Pancreas (tissue), 10 donors: ENCODE measurements around the gene CACFD1. TPM values are rescaled to one million over a fixed set of nuclear protein-coding genes. Genes with fewer than 3 reads are reported as not detected.

ENCODE experiments used
- ATAC-seq, 4 donors: fragments of 200-7000 bp; cut with Tn5 transposase; one replicate each; pipeline versions ENCODE4 v1.8.0 to v1.9.1; 2020; ENCODE audit warnings: mild to moderate bottlenecking in 4 of 4, moderate library complexity in 4 of 4
- DNase-seq, 6 donors: peaks; one replicate each; pipeline ENCODE4 v3.0.0-alpha.2; 2020
- FAIRE-seq: peaks from 2 replicates; lab custom pipeline; 2012; peaks lifted over from hg19 to GRCh38; lab: Jason Lieb, UNC
- H3K27ac ChIP-seq, 4 donors: fragments of 200-600 bp; sonication (generic); 1 replicate in 3 of 4; 2 replicates in 1 of 4; pipeline versions ENCODE4 v1.5.0 to v1.8.0; 2020
- H3K27me3 ChIP-seq, 4 donors: fragments of 200-600 bp; one replicate each; pipeline ENCODE4 v1.8.0; 2021
- H3K36me3 ChIP-seq, 3 donors: fragments of 200-600 bp; sonication (generic) in 1 of 3; one replicate each; pipeline versions ENCODE4 v1.5.0 to v1.8.0; 2020 to 2021
- H3K4me1 ChIP-seq, 3 donors: fragments of 200-600 bp; one replicate each; pipeline ENCODE4 v1.8.0; 2021
- H3K4me3 ChIP-seq, 4 donors: fragments of 200-600 bp; sonication (generic) in 2 of 4; one replicate each; pipeline versions ENCODE4 v1.5.0 to v1.8.0; 2020 to 2021
- H3K9me3 ChIP-seq, 4 donors: fragments of 200-600 bp; one replicate each; pipeline ENCODE4 v1.8.0; 2021
- WGBS, 2 donors: extraction: QIAGEN DNeasy Blood & Tissue Kit; methylation state at CpG; one replicate each; pipeline ENCODE4 v1.1.7; 2013; 5-methylcytosine and 5-hydroxymethylcytosine counted together
- intact Hi-C, 3 donors: fragments of 100-400 bp; cut with DNase I; formaldehyde crosslinking; loops; one replicate each; pipeline versions ENCODE4 v1.11.1 to v1.14.2; 2022
- polyA plus RNA-seq, 2 donors: library from polyadenylated mRNA; stranded (reverse); fragments of 200-250 nt; gene quantifications; one replicate each; pipeline ENCODE4 v1.2.3, GENCODE V29; 2013
- total RNA-seq, 6 donors: library from RNA; stranded (reverse); fragmentation: NEBNext Ultra II Directional in 4 of 6; extraction: Animal tissue kit (Norgen Biotek cat#: 25700) in 4 of 6; gene quantifications; one replicate each; pipeline versions ENCODE4 v1.2.1 to v1.2.4, GENCODE V29; 2021 to 2023
- TF ChIP-seq, protein P1 (sequence below), 4 donors: fragments of 200-600 bp; sonication (generic) in 3 of 4; IDR thresholded peaks; one replicate each; pipeline versions ENCODE4 v1.5.0 to v1.8.0; 2021; ENCODE audit warnings: antibody characterized with exemption in 4 of 4
- donor health status: healthy with polysubstance abuse.
- donor health status: DM: no; HTN: no; CAD: no; lungs with moderate emphysema.
- donor health status: DM: no; HTN: no; CAD: no.
- donor health status: control.
- donor health status: control.
- donor health status: Bipolar disorder and iron deficiency.
- donor health status: DM: yes; HTN: yes; CAD: no.
- donor health status: DM: no; HTN: no; CAD: no.
- donor health status: DM: no; HTN: no; CAD: no.
- donor health status: DM: yes; HTN: yes; CAD: no.

The CACFD1 gene
- total and polyA plus RNA-seq, 8 donors, result 15.6 to 26.2 (median 19.0) TPM

DNA sequence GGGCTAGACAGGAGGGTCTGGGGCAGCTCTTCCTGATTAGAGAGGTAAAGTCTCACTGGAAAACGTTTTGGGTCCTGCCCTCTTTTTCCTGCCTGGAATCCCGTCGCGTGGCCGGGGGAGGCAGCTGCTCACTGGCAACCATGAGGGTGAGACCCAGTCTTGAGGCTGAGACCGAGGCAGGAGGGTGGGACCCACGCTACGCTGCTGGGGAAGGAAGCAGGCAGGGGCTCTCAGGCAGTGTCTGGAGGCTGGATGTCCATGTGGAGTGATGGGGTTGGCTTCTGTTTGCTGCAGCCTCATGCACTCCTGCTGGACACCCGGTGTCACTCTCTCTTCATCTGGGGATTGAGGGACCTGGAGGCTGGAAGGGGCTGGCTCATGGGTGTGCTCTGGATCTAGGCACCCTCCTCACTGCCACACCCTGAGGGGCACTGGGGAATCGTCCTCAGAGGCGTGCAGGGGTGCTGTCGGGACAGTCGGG is 30.5 kb downstream of the CACFD1 start:
- ATAC-seq (no peak), DNase-seq (peak in 2 of 6 donors; percentile 41 to 44), FAIRE-seq (no peak)
- no peaks in the 10 kb centered on the region for H3K27me3 ChIP-seq
- H3K4me1 ChIP-seq, result no peaks in the 10 kb centered on the region
- H3K9me3 ChIP-seq, result no peaks in the 10 kb centered on the region
- H3K27ac ChIP-seq, result no peak overlapping the region
- no peak overlapping the region for H3K4me3 ChIP-seq
- TF ChIP-seq, protein P1, sequence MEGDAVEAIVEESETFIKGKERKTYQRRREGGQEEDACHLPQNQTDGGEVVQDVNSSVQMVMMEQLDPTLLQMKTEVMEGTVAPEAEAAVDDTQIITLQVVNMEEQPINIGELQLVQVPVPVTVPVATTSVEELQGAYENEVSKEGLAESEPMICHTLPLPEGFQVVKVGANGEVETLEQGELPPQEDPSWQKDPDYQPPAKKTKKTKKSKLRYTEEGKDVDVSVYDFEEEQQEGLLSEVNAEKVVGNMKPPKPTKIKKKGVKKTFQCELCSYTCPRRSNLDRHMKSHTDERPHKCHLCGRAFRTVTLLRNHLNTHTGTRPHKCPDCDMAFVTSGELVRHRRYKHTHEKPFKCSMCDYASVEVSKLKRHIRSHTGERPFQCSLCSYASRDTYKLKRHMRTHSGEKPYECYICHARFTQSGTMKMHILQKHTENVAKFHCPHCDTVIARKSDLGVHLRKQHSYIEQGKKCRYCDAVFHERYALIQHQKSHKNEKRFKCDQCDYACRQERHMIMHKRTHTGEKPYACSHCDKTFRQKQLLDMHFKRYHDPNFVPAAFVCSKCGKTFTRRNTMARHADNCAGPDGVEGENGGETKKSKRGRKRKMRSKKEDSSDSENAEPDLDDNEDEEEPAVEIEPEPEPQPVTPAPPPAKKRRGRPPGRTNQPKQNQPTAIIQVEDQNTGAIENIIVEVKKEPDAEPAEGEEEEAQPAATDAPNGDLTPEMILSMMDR (IDR thresholded peaks at IDR 0.05), result no peak
- 48 to 50% methylated on average over 13 of the region's 13 CpGs for WGBS, 2 donors
- H3K36me3 ChIP-seq, result no peaks in the 10 kb centered on the region
- intact Hi-C loops, result no loop called here

DNA sequence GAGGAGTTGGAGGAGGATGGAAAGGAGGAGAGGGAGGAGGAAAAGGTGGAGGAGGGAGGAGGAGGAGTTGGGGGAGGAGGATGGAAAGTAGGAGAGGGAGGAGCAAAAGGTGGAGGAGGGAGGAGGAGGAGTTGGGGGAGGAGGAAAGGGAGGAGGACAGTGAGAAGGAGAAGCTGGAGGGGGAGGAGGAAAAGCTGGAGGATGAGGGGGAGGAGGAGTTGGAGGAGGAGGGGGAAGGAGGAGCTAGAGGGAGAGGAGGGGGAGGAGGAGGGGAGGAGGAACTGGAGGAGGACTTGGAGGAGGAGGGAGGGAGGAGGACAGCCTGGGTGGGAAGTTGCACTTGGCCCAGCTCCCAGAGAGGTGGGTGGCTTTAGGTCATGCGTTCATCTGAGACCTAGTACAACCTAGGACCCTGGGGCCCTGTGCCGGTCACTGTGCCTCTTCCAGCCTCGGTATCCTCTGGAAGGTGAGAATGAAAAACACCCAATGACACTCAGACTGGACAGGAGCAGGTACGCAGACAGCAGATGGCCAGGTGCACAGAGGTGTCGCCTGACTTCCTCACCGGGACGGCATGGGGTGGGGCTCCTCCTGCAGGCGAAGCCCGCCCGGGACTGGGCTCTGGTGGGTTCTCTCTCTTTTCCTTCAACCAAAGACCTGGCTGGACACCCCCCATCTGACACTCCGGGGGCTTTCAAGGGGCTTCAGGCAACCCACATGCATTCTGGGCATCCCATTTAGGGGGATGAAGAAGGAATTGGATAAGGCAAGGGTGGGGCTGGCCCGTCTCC is 31.3 kb downstream of the CACFD1 start:
- ATAC-seq (no peak), DNase-seq (peak in 1 of 6 donors; percentile 54), FAIRE-seq (no peak)
- no peaks in the 10 kb centered on the region for H3K27me3 ChIP-seq
- 47 to 62% methylated on average over 11 to 12 of the region's 12 CpGs for WGBS, 2 donors
- TF ChIP-seq, protein P1 (IDR thresholded peaks at IDR 0.05), result no peak
- no peaks in the 10 kb centered on the region for H3K36me3 ChIP-seq
- no peak overlapping the region for H3K27ac ChIP-seq
- H3K9me3 ChIP-seq, result no peaks in the 10 kb centered on the region
- intact Hi-C loops, result no loop called here
- H3K4me1 ChIP-seq, result no peaks in the 10 kb centered on the region
- H3K4me3 ChIP-seq, result no peak overlapping the region

DNA sequence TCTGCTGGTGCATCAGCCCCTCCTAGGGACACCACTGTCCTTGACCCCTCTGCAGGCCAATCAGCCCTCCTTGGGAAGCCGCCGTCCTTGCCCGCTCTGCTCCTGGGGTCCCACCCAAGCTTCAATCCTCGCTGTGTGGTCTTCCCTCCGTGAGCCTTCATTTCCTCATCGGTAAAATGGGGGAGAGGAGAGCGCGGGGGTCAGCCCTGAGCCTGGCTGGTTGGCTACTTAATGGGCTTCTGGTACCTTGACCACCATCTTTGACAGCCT is 31.8 kb downstream of the CACFD1 start:
- H3K4me3 ChIP-seq, result no peak overlapping the region
- intact Hi-C loops, result no loop called here
- ATAC-seq (no peak), FAIRE-seq (no peak), DNase-seq (no peak)
- no peaks in the 10 kb centered on the region for H3K36me3 ChIP-seq
- TF ChIP-seq, protein P1 (IDR thresholded peaks at IDR 0.05), result no peak
- H3K27me3 ChIP-seq, result no peaks in the 10 kb centered on the region
- H3K9me3 ChIP-seq, result no peaks in the 10 kb centered on the region
- no peak overlapping the region for H3K27ac ChIP-seq
- no peaks in the 10 kb centered on the region for H3K4me1 ChIP-seq
- WGBS, 2 donors, result 71 to 89% methylated on average over 8 of the region's 8 CpGs

DNA sequence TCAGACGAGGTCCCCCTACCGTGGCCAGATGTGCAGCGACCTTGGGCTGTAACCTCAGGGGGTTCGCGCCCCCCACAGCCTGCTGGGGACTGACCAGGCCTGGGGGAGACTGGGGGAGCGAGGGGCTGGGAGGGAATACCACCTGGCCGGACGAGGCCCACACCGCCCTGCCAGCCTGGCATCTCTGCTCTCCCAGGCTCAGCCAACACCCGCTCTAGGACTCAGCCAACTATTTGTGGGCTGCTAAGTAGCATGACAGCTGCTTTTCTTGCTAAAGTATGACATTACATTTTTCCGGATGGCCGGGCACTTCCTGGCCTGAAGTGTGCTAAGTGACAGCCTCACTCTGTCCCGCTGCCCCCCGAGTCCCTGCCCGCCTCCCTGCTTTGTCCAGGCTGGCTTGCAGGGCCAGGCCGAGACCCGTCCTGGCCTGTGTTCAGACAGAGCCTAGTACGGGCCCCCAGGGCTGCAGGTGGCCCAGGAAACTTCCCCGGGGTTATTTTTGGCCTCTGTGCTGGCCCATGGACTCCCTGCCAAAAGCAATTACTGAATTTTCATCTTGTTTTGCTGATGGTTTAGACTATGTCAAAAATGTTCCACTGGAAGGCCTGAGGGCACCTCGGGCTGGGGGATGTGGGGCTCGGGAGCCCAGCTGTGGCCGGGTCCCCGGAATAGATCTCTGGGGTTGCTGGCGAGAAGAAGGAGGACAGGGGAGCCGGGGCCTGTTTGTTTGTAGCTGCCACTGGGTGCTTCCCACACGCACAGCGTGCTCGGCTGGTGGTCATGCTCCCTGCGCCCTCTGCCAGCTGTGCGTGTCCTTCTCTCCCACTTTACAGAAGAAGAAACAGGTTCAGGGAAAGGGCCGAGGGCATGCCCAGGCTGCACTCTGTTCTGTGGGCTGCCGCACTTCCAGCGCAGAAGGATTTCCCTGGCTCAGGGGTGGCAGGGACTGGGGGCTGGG is 32.6 kb downstream of the CACFD1 start:
- peak overlapping the region in 1 of 4 donors; percentile 28 for H3K27ac ChIP-seq
- no peaks in the 10 kb centered on the region for H3K27me3 ChIP-seq
- FAIRE-seq, result no peak
- 67% methylated on average over 33 of the region's 33 CpGs for WGBS, 2 donors
- H3K36me3 ChIP-seq, result no peaks in the 10 kb centered on the region
- TF ChIP-seq, protein P1 (IDR thresholded peaks at IDR 0.05), result no peak
- intact Hi-C loops, result no loop called here
- ATAC-seq, result peak in 1 of 4 donors; percentile 41
- no peak overlapping the region for H3K4me3 ChIP-seq
- DNase-seq, result peak in 1 of 6 donors; percentile 60
- H3K9me3 ChIP-seq, result no peaks in the 10 kb centered on the region
- no peaks in the 10 kb centered on the region for H3K4me1 ChIP-seq
